ENCODE data around the gene FAM240B. TPM values are rescaled to one million over a fixed set of nuclear protein-coding genes. Genes with fewer than 3 reads are reported as not detected.

The FAM240B gene
- total RNA-seq, 2 donors from 2014 or later = not detected

DNA sequence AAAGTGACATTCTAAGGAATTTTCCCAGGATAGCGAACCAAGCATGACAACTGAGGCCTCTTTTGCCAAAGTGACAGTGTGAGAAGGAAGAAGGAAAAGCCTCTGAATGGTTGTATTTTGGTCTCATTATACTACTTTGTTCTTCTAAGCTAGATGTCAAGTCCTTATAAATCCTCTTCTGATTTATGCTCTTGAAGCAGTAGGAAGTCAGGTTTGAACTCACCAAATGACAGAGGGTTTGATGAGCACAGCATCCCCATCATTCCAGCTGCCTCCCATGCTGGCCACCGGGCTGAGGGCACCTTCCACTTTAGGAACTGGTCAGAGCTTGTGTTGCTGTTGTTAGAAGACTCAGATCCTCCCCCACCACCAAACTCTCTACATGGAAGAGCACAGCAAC lies 44.1 kb downstream of the FAM240B start:
- ATAC-seq (no peak), DNase-seq (no peak)
- intact Hi-C loops (cut with DNase I, micrococcal nuclease) = no loop called here

GRCh38 chr9:38675211-38675610 lies 44.7 kb downstream of the FAM240B start:
- intact Hi-C loops (cut with DNase I, micrococcal nuclease) = no loop called here
- DNase-seq (no peak), ATAC-seq (no peak)

- intact Hi-C loops (cut with DNase I, micrococcal nuclease) = loop anchor here in 1 of 2 donors (5.0 kb wide), 1 partner anchor 51 kb away; the partner anchor contains the start of gene ANKRD18A
- ATAC-seq = no peak
- no peak for DNase-seq
Measured at GRCh38 chr9:38673399-38674193, 46.3 kb downstream of the FAM240B start.

GRCh38 chr9:38671748-38672147 lies 48.2 kb downstream of the FAM240B start:
- no peak for ATAC-seq
- intact Hi-C loops (cut with DNase I, micrococcal nuclease) = loop anchor here in 1 of 2 donors (5.0 kb wide), 1 partner anchor 49 kb away; the partner anchor contains the start of gene ANKRD18A
- no peak for DNase-seq

DNA sequence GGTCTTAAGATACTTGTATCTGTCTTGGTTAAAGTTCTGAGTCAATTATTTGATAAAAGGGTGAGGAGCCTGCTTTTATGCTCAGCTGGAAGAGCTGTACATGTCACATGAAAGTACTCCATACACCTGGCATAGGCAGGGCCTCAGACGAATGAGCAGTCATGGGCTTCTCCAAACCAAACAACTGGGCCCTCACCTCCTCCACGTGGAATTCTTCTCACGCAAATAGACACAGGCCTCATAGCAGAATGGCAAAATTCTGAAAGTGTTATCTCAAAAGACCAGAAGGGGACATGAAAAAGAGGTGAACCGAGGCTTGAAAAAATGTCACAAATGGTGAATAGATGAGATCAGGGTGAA lies 48.6 kb downstream of the FAM240B start:
- intact Hi-C loops (cut with DNase I, micrococcal nuclease) = loop anchor here in 1 of 2 donors (5.0 kb wide), 1 partner anchor 49 kb away; the partner anchor contains the start of gene ANKRD18A
- DNase-seq (no peak), ATAC-seq (no peak)

DNA sequence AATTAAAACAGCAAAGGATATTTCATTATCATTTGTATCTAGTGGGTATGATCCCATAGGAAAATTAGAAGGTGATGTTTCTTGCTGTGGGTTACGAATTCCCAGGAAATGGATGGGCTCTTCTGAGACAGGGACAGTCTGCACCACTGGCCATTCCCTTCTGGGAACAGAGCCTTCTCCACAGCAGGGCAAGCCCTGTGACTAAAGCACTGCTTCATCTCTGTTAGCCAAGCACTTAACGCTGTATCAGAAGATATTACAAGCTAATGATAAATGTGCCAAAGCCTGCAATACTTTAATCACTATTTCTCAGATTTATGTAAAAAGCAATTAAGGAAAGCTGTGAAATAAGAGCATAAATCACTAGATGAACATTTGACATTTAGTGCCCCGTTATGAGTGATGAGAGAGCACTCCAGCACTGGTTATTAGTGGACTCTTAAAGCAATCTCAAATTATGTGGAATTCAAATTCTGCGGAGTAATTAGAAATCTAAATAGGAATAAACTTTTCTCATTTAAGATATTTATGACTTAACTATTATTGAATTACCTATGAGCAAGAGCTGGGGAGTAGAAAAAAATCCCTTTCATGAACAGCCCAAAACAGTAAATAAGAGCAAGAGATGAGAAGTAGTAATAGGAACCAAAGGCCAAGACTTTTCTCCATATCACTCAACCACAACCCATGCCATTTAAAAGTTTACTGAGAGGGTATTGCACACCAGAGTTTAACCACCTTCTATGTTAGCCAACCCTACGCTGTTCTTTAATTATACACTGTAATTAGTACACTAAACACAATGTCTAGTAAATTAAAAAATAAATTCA lies 49.2 kb downstream of the FAM240B start:
- DNase-seq = no peak
- intact Hi-C loops (cut with DNase I, micrococcal nuclease) = loop anchor here in 1 of 2 donors (5.0 kb wide), 1 partner anchor 48 kb away; the partner anchor contains the start of gene ANKRD18A
- ATAC-seq = no peak

DNA sequence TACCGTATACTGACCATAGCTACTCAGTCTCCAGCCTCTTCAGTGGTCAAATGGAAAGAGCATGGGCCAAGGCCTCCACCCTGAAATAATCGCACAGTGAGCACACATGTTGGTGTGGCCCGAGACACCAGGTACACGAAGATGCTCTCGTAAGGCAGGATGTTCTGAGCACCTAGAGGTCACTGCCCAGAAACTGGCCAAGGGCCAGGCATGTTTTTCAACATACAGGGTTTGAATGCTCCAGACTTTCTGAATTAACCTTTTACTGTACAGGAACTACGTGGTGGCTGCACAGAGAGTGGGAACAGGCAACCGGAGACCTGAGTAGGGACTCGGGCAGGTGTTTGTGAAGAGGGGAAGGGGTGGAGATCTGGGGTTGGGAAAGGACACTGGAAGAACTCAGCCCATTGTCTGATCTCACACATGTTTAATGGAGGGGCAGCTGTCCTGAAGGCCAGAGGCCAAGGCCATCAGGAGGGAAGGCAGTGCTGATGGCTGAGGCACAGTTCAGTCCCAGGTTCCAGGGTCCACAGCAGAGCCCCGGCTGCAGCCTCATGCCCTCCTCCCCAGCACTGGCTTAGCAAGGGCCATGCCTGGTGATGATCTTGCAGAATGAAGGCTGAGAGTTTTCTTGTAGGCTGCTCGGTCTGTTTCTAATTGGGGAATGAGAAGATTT lies 51.0 kb downstream of the FAM240B start:
- intact Hi-C loops (cut with DNase I, micrococcal nuclease) = no loop called here
- ATAC-seq (no peak), DNase-seq (no peak)

DNA sequence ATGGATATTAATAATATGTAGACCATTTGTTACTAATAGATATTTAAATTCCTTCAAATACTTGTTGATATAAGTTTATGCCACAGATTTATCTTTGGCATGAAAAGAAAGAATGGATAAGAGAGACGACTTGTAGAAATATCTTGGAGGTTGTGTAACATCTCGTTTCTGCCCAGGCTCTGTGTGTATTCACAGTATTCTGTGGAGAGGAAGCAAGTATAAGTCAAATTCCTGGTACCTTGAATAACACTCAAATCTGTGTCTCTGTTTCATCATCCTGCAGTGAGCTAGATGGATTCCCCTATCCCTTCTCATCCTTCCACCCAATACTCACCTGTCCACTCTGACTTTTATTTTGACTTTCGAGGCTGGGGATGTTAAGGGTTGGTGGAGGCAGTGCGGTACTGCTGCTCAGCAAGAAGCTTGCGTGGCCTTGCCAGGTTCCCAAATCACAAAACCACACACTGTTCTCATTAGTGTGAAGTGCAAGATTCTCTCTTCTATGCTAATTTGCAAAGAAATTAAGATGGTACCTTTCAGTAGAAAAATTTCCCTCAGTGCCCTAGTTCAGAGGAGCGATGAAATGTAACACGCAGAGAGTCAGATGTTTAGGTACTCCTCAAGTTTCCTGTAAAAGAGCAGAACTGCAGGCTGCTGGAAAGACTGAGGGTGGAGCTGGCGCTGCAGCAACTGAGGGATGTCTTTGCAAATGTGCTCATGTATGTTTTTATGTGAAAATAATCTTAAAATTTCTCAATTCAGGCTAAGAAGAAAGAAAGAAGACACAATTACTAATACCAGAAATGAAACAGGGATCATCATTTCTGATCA lies 57.0 kb downstream of the FAM240B start:
- DNase-seq = no peak
- intact Hi-C loops (cut with DNase I, micrococcal nuclease) = no loop called here

GRCh38 chr9:38659538-38659937 lies 60.4 kb downstream of the FAM240B start:
- ATAC-seq (no peak), DNase-seq (no peak)
- intact Hi-C loops (cut with DNase I, micrococcal nuclease) = no loop called here

More for the DNA sequence above, 57.0 kb downstream of the FAM240B start:
- no peak for ATAC-seq

DNA sequence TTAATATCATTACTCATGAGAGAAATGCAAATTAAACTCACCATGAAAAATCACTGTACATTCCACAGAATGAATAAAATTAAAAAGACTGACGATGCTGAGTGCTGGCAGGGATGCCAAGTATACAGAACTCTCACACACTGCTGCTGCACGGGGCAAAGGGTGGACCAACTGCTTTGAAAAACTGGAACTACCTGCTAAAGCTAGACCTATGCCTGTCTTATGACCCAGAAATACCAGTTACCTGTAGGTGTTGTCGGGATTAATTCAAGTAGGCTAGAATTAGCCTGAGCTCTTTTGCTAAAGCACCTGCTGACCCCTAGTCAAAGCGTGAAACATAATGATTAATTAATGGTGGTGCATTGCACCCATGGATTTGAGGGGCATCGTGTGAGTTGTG lies 63.0 kb downstream of the FAM240B start:
- DNase-seq = no peak
- ATAC-seq = no peak
- intact Hi-C loops (cut with DNase I, micrococcal nuclease) = no loop called here

DNA sequence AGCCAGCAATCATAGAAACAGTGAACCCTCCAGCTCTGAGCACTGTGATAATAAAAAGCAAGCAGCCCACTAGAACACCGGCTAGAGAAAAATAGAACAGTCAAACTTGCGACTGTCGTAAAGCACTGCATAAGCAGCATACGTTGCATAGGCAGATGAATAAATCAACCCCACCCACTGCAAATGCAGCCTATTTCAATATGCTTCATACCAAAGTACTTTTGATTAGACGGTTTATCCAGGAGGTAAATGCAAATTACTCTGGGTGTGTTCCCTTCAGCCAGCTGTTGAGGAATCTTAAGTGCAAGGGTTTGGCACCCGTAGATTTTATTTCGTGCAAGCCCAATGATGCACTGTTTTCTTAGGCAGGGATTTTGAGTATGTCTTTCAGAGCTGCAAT lies 67.4 kb downstream of the FAM240B start:
- DNase-seq = no peak

DNA sequence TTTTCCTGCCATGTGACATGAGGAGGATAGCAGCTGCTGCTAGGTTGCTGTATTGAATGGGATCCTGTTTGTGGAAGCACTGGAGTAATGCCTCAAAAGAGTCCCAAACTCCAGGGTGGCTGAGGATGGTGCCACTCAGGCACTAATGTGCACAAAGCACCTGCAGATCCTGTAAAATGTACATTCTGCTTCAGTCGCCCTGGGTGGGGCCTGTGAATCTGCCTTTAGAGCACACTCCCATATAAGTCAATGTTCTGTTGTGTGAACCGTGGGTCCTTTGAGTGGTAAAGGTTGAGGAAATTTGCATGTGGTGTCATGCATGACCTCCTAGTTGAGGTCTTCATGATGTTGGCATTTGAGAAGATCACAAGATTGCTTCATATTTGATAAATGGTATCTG lies 67.9 kb downstream of the FAM240B start:
- DNase-seq (no peak), ATAC-seq (peak; percentile 51)
- intact Hi-C loops (cut with DNase I, micrococcal nuclease) = no loop called here

More for the DNA sequence above, 67.4 kb downstream of the FAM240B start:
- ATAC-seq = peak; percentile 97
- intact Hi-C loops (cut with DNase I, micrococcal nuclease) = no loop called here

GRCh38 chr9:38651400-38652042 lies 68.4 kb downstream of the FAM240B start:
- ATAC-seq (peak; percentile 53), DNase-seq (no peak)
- intact Hi-C loops (cut with DNase I, micrococcal nuclease) = no loop called here

- ATAC-seq (no peak), DNase-seq (no peak)
- intact Hi-C loops (cut with DNase I, micrococcal nuclease) = no loop called here
Measured at GRCh38 chr9:38650564-38650963, 69.4 kb downstream of the FAM240B start.

DNA sequence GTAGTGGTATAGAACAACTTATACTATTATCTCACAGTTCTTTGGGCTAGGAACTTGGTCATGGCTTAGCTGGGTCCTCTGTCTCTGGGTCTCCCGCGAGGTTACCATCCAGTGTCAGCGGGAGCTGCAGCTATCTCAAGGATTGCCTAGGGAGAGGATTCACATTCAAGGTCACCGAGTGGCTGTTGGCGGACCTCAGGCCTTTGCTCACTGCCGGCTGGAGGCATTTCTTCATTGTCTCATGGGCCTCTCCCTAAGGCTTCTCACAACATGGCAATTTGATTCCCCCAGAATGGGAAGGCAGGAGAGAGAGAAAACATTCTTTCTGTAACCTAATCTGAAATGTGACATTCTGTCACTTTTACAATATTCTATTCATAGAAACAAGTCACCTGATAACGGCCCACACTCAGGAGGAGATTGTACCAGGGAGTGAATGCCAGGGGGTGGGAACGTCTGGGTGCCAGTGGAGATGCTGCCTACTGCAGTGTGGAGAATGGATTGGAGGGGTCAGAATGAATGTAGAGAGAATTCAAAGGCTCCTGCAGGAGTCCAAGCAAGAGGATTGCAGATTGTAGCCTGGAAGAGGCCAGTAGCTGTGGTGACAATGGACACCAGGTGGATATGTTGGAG lies 70.1 kb downstream of the FAM240B start:
- intact Hi-C loops (cut with DNase I, micrococcal nuclease) = no loop called here
- DNase-seq (no peak), ATAC-seq (no peak)

DNA sequence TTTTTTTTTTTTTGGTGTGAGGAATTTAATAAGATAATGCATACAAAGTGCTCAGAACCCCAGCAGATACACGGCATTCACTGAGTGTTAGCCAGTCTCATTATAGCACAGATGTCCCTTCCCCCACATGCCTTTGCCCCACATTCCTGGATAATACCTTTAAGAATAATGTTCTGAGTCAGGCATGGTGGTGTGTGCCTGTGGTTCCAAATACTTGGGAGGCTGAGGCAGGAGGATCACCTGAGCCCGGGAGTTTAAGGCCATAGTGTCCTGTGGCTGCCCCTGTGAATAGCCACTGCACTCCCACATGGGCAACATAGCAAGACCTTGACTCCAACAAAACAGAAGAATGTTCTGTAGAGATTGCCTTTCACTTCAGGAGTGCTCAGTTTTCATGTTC lies 75.3 kb downstream of the FAM240B start:
- DNase-seq = no peak
- intact Hi-C loops (cut with DNase I, micrococcal nuclease) = no loop called here
- no peak for ATAC-seq
